AG09319 (cell line): ENCODE data around the gene TMPRSS6.

ENCODE experiments used
- DNase-seq: peaks from one replicate; pipeline ENCODE4 v3.0.0-alpha.2; 2010; ENCODE audit warnings: low read depth; ENCODE audit errors: extremely low read depth
- TF ChIP-seq, protein P1 (sequence below): IDR thresholded peaks from 2 replicates; pipeline ENCODE4 v1.5.1; 2011; ENCODE audit warnings: low read depth, mild to moderate bottlenecking, inconsistent platforms, low read length, moderate library complexity

Gene TMPRSS6

DNA sequence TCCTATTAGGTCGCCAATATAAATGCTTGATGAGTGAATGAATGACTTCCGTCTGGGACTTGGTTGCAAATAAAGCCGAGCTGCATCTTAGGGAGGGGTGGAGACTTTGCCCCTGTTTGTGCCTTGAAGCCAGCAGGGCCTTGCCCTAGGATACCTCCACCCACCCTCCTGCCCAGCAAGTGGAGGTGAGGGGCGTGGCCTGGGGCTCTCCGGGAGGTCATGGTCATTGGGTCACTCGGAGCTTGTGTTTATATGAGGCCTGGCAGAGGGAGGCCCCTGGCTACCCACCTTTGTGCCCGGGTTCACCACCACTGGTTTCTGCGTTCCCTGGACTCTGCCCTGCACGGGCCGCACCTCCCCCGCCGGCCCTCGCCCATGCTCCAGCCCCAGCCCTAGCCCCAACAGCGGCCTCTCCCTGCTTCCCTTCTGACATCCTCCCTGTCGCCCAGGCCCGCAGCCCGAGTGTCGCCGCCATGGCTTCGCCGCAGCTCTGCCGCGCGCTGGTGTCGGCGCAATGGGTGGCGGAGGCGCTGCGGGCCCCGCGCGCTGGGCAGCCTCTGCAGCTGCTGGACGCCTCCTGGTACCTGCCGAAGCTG, 85.7 kb downstream of the TMPRSS6 start:
- TF ChIP-seq, protein P1, sequence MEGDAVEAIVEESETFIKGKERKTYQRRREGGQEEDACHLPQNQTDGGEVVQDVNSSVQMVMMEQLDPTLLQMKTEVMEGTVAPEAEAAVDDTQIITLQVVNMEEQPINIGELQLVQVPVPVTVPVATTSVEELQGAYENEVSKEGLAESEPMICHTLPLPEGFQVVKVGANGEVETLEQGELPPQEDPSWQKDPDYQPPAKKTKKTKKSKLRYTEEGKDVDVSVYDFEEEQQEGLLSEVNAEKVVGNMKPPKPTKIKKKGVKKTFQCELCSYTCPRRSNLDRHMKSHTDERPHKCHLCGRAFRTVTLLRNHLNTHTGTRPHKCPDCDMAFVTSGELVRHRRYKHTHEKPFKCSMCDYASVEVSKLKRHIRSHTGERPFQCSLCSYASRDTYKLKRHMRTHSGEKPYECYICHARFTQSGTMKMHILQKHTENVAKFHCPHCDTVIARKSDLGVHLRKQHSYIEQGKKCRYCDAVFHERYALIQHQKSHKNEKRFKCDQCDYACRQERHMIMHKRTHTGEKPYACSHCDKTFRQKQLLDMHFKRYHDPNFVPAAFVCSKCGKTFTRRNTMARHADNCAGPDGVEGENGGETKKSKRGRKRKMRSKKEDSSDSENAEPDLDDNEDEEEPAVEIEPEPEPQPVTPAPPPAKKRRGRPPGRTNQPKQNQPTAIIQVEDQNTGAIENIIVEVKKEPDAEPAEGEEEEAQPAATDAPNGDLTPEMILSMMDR = no peak
- DNase-seq = no peak

GRCh38 chr22:37022483-37023337, 86.8 kb downstream of the TMPRSS6 start:
- no peak for DNase-seq
- TF ChIP-seq, protein P1 = no peak

DNA sequence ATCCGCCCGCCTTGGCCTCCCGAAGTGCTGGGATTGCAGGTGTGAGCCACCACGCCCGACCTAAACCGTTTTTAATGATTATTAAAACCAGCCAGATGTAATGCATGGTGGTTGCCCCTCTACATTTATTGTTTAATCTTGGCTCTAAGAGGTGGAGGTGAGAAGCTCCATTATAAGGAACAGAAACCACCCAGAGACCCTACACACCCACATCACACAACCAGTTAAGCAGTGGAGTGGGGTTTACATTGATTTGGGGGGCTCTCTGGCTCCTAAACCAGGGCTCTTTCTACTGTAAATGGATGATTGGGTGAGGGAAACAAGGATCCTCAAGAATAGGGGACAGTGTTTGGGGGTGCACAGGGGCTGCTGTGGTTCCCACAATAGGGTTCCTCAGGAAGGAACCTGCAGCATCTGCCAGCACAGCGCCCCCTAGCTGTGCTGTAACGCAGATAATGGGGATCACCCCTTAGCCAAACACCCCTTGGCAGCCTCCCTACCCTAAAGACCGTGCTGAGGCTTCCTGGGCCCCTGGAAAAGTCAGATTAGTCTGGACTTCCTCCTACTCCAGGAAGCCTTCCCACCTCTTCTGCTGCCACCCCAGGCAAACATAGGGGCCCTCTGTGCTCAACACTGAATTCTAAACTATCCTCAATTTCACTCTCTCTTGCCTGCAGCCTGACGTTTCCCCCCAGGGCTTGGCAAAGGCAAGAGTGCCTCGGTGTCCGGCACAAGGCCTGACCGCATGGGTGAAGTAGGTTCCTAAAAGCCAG, 87.6 kb downstream of the TMPRSS6 start:
- TF ChIP-seq, protein P1 = peak; percentile 71
- DNase-seq = no peak

DNA sequence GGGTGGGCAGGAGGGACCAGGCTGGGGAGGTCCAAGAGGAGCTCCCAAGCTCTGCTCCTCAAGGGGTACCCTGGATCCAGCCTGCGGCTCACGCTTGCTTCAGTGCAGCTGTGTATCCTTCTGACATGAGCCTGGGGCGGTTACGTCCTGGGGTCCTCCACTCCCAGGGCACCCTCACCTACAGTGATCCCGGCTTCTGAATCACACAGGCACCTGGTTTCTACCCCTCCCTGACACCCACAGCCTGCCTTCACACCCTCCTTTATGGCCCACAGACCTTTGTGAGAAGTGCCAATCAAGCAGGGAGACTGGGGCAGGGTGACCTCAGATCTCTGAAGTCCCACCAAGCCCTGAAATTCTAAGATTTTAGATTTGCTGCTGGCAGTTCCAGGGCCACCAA, 88.5 kb downstream of the TMPRSS6 start:
- TF ChIP-seq, protein P1 = no peak
- no peak for DNase-seq

GRCh38 chr22:37020192-37020479, 89.4 kb downstream of the TMPRSS6 start:
- no peak for DNase-seq
- TF ChIP-seq, protein P1 = no peak

DNA sequence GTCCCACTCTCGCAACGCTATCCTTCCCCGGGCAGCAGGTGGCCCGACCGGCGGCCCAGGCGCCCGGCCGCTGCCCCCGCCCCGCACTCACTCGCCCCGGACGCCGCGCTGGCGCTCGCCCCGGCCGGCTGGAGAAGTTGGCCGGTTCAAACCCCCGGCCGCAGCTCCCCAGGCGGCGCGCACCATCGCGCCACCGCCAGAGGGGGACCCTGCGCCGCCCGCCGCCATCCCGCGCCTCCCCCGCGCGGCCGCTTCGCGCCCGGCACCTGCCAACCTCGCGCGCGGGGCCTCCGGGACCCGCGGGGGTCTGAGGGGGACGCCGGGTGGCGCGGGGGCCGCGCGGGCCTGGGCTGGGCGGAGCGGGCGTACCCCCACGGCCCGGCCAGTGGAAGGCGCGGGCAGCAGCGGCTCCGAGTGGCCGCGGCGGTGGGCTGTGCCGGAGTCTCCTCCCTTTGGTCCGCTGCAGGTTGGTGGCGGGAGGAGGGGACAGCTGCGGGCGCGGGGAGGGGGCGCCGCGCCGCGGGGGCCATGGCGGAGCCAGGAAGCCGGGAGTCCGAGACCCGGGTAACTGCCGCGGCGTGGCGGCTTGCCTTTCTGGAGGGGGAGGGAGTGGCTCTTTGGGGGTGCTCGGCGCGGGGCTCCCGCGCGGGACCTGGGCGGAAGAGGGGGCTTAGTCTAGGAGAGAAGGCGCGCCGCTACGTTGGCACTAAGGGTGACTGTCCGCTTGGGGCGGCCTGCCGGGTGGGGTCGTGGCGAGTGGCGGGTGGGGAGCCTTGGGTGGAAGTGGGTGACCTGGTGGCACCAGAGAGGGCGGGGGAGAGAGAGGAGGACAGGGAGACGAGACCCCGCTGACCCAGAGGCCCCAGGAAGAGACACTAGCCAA, 90.0 kb downstream of the TMPRSS6 start, which contains the start of the genes MPST and TST:
TSS of gene MPST (plus strand) at position 434 of the 883 bp plus-strand sequence. CDS start at position 529, 95 bp downstream.
TSS of gene TST (minus strand) at position 139 of the 883 bp plus-strand sequence. CDS start 715 bp downstream, outside the sequence.
- TF ChIP-seq, protein P1 = no peak; the same call in 1 of the 2 replicates
- DNase-seq = no peak
